Prostate gland (tissue), 2 donors: ENCODE results near the gene SLC29A2. TPM values are rescaled to one million over a fixed set of nuclear protein-coding genes. Genes with fewer than 3 reads are reported as not detected.
A peak's percentile ranks its signal among the peaks of the same experiment; 100 is the strongest.

Experiments used
- DNase-seq: peaks from one replicate; pipeline ENCODE4 v3.0.0-alpha.2; 2019; ENCODE audit warnings: low spot score
- H3K27ac ChIP-seq, 2 donors: fragments of 200-600 bp; sonication (generic); 2 replicates each; pipeline ENCODE4 v1.5.1; 2017 to 2019
- H3K27me3 ChIP-seq: fragments of 200-600 bp; sonication (generic); replicated peaks from 2 replicates; pipeline ENCODE4 v1.5.1; 2019; ENCODE audit not compliant: insufficient read depth
- H3K36me3 ChIP-seq, 2 donors: fragments of 200-600 bp; sonication (generic); 1 replicate in 1 of 2; 2 replicates in 1 of 2; pipeline versions ENCODE4 v1.5.1 to v1.8.1; 2017 to 2019
- H3K4me1 ChIP-seq: fragments of 200-600 bp; sonication (generic); replicated peaks from 2 replicates; pipeline ENCODE4 v1.5.1; 2019
- H3K4me3 ChIP-seq, 2 donors: fragments of 200-600 bp; sonication (generic); 2 replicates each; pipeline ENCODE4 v1.5.1; 2017 to 2019
- H3K9me3 ChIP-seq: fragments of 200-600 bp; sonication (generic); 2 replicates; pipeline ENCODE4 v1.5.1; 2017
- POLR2A ChIP-seq: fragments of 450-650 bp; IDR thresholded peaks from one replicate; pipeline ENCODE4 v1.6.1; 2016; ENCODE audit warnings: antibody characterized with exemption, mild to moderate bottlenecking
- POLR2AphosphoS5 ChIP-seq: sonication (generic); formaldehyde crosslinking; IDR thresholded peaks from one replicate; pipeline ENCODE4 v1.6.1; 2017; ENCODE audit warnings: antibody characterized with exemption
- WGBS: methylation state at CpG from one replicate; pipeline ENCODE4 v1.1.5; 2018; 5-methylcytosine and 5-hydroxymethylcytosine counted together
- intact Hi-C: fragments of 100-400 bp; cut with DNase I; formaldehyde crosslinking; loops from one replicate; pipeline ENCODE4 v1.14.2; 2022
- total RNA-seq, 2 donors: library from RNA; depleted of rRNA; stranded (reverse); fragments of >200 nt; gene quantifications; one replicate each; pipeline ENCODE4 v1.1.0, GENCODE V29; 2016
- TF ChIP-seq, protein P1 (sequence below), 4 experiments: fragments of 200-600 bp in 2 of 4; fragments of 450-650 bp in 2 of 4; sonication (generic) in 2 of 4; IDR thresholded peaks; 1 replicate in 3 of 4; 2 replicates in 1 of 4; pipeline ENCODE4 v1.5.1; 2016 to 2019; ENCODE audit warnings: antibody characterized with exemption in 4 of 4, mild to moderate bottlenecking in 2 of 4, moderate library complexity in 2 of 4

Gene SLC29A2
- total RNA-seq, 2 donors from 2014 or later: 10.1 to 12.5 TPM

GRCh38 chr11:66317723-66318599 is 53.6 kb downstream of the SLC29A2 start:
- WGBS: 46% methylated on average over 16 of the region's 16 CpGs
- Histone ChIP-seq H3K27me3 (no peaks in the 10 kb centered on the region), H3K4me3 (no peak overlapping the region), H3K9me3 (no peaks in the 10 kb centered on the region), H3K36me3 (no peaks in the 10 kb centered on the region), H3K4me1 (no peaks in the 10 kb centered on the region), H3K27ac (peak overlapping the region; percentile 77 to 78)
- DNase-seq: no peak
- TF ChIP-seq POLR2AphosphoS5 (no peak), POLR2A (no peak)
- intact Hi-C loops: no loop called here

DNA sequence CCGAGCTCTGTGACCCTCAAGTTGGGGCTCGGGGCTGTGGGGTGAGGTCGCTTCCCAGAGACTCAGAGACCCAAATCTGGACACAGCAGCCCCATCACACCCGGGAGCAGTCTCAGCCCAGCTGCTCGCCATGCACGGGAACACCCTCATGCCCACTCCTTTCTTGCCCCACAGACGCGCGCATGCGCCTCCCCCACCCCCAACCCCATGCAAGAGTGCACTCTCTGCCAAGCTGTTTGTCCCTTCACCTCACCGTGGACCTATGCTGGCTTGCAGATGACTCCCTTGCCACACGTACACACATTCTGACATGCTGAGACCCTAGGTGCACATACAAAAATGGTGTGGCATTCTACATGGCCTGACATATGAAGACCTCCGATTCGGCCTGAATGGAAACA is 54.2 kb downstream of the SLC29A2 start:
- intact Hi-C loops: no loop called here
- no peak for DNase-seq
- H3K36me3 ChIP-seq: no peaks in the 10 kb centered on the region
- no peaks in the 10 kb centered on the region for H3K9me3 ChIP-seq
- peak overlapping the region; percentile 77 to 78 for H3K27ac ChIP-seq
- TF ChIP-seq POLR2AphosphoS5 (no peak), POLR2A (no peak)
- TF ChIP-seq, protein P1, sequence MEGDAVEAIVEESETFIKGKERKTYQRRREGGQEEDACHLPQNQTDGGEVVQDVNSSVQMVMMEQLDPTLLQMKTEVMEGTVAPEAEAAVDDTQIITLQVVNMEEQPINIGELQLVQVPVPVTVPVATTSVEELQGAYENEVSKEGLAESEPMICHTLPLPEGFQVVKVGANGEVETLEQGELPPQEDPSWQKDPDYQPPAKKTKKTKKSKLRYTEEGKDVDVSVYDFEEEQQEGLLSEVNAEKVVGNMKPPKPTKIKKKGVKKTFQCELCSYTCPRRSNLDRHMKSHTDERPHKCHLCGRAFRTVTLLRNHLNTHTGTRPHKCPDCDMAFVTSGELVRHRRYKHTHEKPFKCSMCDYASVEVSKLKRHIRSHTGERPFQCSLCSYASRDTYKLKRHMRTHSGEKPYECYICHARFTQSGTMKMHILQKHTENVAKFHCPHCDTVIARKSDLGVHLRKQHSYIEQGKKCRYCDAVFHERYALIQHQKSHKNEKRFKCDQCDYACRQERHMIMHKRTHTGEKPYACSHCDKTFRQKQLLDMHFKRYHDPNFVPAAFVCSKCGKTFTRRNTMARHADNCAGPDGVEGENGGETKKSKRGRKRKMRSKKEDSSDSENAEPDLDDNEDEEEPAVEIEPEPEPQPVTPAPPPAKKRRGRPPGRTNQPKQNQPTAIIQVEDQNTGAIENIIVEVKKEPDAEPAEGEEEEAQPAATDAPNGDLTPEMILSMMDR (IDR thresholded peaks at IDR 0.05): no peak
- H3K27me3 ChIP-seq: no peaks in the 10 kb centered on the region
- WGBS: 20% methylated on average over 14 of the region's 14 CpGs
- H3K4me3 ChIP-seq: peak overlapping the region; percentile 32 to 33
- no peaks in the 10 kb centered on the region for H3K4me1 ChIP-seq

DNA sequence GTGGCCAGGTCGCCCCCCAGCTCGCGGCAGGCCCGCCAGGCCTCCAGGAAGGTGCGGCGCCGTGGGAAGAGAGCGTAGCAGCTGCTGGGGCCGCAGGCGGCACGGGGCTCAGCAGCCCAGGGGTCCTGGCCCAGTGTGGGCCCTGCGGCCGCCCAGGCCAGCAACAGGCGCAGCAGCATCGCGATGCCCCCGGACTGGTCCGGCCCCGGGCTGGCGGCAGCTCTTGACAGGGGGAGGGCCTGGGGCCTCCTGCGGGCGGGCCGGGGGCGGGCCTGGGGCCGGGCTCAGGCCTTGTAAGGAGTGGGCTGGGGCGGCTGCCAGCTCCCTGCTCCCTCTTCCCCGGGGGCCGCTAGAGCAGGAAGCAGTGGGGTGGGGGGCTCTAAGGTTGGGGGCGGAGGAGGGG is 54.7 kb downstream of the SLC29A2 start, which contains the start of gene CD248:
CD248 (minus strand) TSS at position 196 of the 403 bp plus-strand sequence; CDS start at position 179, 17 bp downstream.
- 6% methylated on average over 3 of the region's 29 CpGs for WGBS
- intact Hi-C loops: no loop called here
- H3K27ac ChIP-seq: peak within 1 kb of the TSS; percentile 77 to 78
- TF ChIP-seq POLR2AphosphoS5 (no peak), POLR2A (no peak)
- TF ChIP-seq, protein P1 (IDR thresholded peaks at IDR 0.05): no peak
- H3K4me1 ChIP-seq: no peaks in the 10 kb centered on the region
- peak within 1 kb of the TSS; percentile 32 to 33 for H3K4me3 ChIP-seq
- no peaks in the 10 kb centered on the region for H3K36me3 ChIP-seq
- DNase-seq: no peak
- no peaks in the 10 kb centered on the region for H3K9me3 ChIP-seq
- H3K27me3 ChIP-seq: no peaks in the 10 kb centered on the region

DNA sequence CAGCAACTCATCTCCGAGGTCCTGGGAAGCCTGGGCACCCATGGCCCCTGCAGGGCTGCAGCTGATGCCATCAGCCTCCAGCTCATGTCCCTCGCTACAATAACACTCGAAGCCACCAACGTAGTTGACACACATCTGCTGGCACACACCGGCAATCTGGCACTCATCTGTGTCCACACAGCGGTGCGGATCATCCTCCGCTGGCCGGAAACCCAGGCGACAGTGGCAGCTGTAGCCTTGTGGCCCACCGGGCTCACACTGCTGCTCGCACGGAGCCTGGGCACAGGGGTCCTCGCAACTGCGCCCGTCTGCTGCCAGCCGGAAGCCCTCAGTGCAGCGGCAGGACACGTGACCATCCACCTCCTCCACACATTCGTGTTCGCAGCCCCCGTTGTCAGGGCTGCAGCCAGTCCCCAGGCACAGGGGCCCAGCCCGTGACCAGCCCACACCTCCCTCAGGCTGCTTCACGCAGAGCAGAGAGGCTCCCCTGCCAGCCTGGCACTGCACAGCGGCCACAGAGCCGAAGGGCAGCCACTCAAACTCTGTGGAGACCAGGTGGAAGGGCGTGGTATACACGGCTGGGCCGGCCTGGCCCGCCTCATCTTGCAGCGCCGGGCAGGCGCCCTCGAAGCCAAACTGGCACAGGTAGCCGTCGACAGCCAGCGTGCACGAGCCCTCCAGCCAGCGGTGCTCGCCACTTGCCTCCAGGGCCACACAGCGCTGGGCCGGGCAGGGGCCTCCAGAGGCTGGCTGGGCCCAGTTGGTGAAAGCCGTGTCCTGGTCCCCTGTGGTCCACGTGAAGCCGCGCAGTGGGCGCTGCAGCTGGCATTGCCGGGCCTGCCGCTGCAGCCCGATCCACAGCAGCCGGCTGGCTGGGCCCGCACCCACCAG is 55.4 kb downstream of the SLC29A2 start:
- peak overlapping the region; percentile 32 to 33 for H3K4me3 ChIP-seq
- H3K9me3 ChIP-seq: no peaks in the 10 kb centered on the region
- no peak for DNase-seq
- intact Hi-C loops: no loop called here
- no peaks in the 10 kb centered on the region for H3K27me3 ChIP-seq
- TF ChIP-seq POLR2A (no peak), POLR2AphosphoS5 (no peak)
- TF ChIP-seq, protein P1 (IDR thresholded peaks at IDR 0.05): no peak
- H3K4me1 ChIP-seq: no peaks in the 10 kb centered on the region
- WGBS: 51% methylated on average over 43 of the region's 52 CpGs
- H3K36me3 ChIP-seq: no peaks in the 10 kb centered on the region
- peak overlapping the region; percentile 77 to 78 for H3K27ac ChIP-seq

DNA sequence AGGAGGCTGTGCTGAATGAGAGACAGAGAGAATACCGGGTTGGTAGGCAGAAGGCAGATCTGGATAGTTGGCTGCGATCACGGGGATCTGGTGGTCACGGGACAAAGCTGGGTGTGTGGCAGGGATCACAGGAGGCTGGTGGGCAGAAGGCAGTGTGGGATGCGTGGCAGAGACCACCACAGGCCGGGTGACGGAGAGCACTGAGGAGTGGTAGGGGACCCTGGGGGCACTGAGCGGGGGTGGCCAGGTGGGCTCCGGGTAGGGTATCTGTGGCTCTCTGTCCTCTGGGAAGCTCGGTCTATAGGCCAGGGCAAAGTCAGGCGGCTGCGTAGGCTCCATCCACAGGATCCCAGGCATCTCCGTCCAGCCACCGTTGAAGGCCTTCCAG is 56.1 kb downstream of the SLC29A2 start:
- no peaks in the 10 kb centered on the region for H3K4me1 ChIP-seq
- H3K36me3 ChIP-seq: no peaks in the 10 kb centered on the region
- H3K27ac ChIP-seq: peak overlapping the region; percentile 77 to 78
- TF ChIP-seq, protein P1 (IDR thresholded peaks at IDR 0.05): no peak
- TF ChIP-seq POLR2A (no peak), POLR2AphosphoS5 (no peak)
- H3K9me3 ChIP-seq: no peaks in the 10 kb centered on the region
- no peak for DNase-seq
- 84% methylated on average over 14 of the region's 14 CpGs for WGBS
- no peaks in the 10 kb centered on the region for H3K27me3 ChIP-seq
- peak overlapping the region; percentile 32 to 33 for H3K4me3 ChIP-seq
- intact Hi-C loops: no loop called here
